ENCODE measurements around the gene PMEPA1.

The PMEPA1 gene

DNA sequence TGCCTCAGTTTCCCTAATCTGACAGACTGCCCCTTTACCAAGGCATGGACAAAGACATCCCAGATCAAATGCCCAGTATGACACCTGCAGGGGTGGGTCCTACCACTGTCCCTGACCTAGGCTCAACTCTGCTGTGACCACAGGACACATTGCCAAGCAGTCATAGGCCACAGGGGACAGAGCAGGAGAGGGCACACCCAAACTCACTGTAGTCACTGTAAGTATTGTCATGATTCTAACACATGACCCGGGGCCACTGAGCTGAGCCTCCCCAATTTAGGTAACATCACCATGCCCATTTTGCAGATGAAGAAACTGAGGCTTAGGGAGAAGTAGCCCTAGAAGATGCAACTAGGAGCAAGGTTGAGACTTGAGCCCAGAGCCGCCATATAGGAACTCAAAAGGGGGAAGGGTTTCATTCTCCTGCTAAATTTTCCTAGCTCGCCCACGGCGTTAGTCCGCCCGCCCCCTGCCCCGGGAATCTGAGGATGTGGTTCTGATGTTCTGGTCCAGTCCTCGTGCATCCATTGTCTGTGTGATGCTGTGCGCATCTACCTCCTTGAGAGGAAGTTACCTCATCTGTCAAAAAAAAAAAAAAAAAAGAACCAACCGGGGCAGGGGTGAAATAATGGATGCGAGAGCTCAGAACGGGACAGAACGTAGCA, 44.8 kb downstream of the PMEPA1 start:
- TF ChIP-seq SUZ12 (IDR thresholded peaks at IDR 0.05; ENCODE audit: extremely low read depth, insufficient read depth, insufficient read length) (no peak), ZNF274 (IDR thresholded peaks at IDR 0.05; ENCODE audit: low read depth, low read length) (no peak), YY1 (IDR thresholded peaks at IDR 0.05; ENCODE audit: insufficient read depth, insufficient read length) (no peak)
- Histone ChIP-seq H3K36me3 (ENCODE audit: insufficient read depth, insufficient read length, low read length) (peaks cover 41% of the 10 kb centered on the region), H3K27me3 (ENCODE audit: insufficient read depth, insufficient read length) (no peaks in the 10 kb centered on the region), H3K9ac (ENCODE audit: insufficient read length, low read depth) (no peak overlapping the region), H3K4me3 (ENCODE audit: insufficient read length, low read depth) (no peak overlapping the region), H3K4me1 (ENCODE audit: insufficient read depth, insufficient read length) (peaks cover 19% of the 10 kb centered on the region), H3K9me3 (ENCODE audit: insufficient read depth, low read length) (no peaks in the 10 kb centered on the region)
- DNase-seq (ENCODE audit: low read depth, low spot score), result no peak

DNA sequence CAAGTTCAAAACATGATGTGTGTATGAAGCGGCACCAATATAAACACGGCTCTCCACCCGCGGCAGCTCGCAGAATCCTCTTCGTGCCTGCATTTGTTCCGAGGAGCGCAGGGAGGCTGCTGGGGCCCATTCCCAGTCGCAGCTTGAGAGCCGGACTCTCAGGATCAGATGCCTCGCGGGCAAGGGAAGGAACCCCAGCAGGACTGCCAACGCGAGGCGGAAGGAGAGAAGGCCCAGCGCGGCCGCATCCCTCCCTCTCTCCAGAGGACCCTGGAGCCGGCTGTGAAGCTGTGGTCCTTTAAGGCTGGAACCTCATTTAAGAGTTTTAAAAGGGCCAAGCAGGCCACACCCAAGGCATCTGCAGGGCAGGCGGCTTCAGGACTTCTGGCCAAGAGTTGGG, 45.3 kb downstream of the PMEPA1 start:
- Histone ChIP-seq H3K9ac (ENCODE audit: insufficient read length, low read depth) (no peak overlapping the region), H3K4me3 (ENCODE audit: insufficient read length, low read depth) (no peak overlapping the region), H3K9me3 (ENCODE audit: insufficient read depth, low read length) (no peaks in the 10 kb centered on the region), H3K36me3 (ENCODE audit: insufficient read depth, insufficient read length, low read length) (peaks cover 45% of the 10 kb centered on the region), H3K4me1 (ENCODE audit: insufficient read depth, insufficient read length) (peaks cover 19% of the 10 kb centered on the region), H3K27me3 (ENCODE audit: insufficient read depth, insufficient read length) (no peaks in the 10 kb centered on the region)
- DNase-seq (ENCODE audit: low read depth, low spot score), result no peak
- no peak for TF ChIP-seq YY1 (IDR thresholded peaks at IDR 0.05; ENCODE audit: insufficient read depth, insufficient read length)
- no peak for TF ChIP-seq ZNF274 (IDR thresholded peaks at IDR 0.05; ENCODE audit: low read depth, low read length)
- no peak for TF ChIP-seq SUZ12 (IDR thresholded peaks at IDR 0.05; ENCODE audit: extremely low read depth, insufficient read depth, insufficient read length)

DNA sequence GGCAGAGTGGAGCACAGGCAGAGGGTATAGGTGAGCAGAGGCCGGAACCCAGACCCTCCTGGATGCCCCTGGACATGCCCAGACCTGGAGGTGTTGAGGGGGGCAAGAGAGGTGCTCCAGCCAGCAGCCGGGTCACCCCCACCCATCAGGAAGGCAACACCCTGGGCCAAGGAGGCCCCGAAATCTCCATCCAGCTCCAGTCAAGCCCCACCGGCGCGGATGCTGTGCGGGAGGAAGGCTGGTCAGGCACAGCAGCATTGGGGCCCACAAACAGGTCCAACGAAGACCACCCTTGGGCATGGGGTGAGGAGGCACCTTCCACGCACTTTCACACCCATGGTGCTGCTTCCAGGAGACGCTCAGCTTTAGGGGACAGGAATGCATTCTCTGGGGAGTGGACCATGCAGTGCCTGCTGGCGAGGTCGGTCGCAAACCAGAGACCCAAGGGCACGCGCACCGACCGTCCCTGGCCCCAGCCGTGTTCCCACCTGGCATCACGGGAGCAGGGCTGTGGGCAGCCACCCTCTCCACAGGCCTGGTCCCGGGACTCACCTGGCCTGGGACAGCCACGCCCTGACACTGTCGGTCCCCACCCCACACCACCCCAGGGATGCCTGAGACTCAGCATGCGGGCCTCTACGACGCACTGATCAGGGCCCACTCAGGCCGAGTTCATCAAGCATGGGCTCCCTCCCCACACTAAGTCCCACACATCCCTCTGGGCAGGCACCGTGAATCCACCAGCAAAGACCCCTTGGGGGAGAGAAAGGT, 45.9 kb downstream of the PMEPA1 start:
- peaks cover 19% of the 10 kb centered on the region for H3K4me1 ChIP-seq (ENCODE audit: insufficient read depth, insufficient read length)
- no peak overlapping the region for H3K9ac ChIP-seq (ENCODE audit: insufficient read length, low read depth)
- DNase-seq (ENCODE audit: low read depth, low spot score), result no peak
- H3K36me3 ChIP-seq (ENCODE audit: insufficient read depth, insufficient read length, low read length), result peaks cover 50% of the 10 kb centered on the region
- TF ChIP-seq ZNF274 (IDR thresholded peaks at IDR 0.05; ENCODE audit: low read depth, low read length) (no peak), SUZ12 (IDR thresholded peaks at IDR 0.05; ENCODE audit: extremely low read depth, insufficient read depth, insufficient read length) (no peak), YY1 (IDR thresholded peaks at IDR 0.05; ENCODE audit: insufficient read depth, insufficient read length) (no peak)
- no peak overlapping the region for H3K4me3 ChIP-seq (ENCODE audit: insufficient read length, low read depth)
- H3K9me3 ChIP-seq (ENCODE audit: insufficient read depth, low read length), result no peaks in the 10 kb centered on the region
- H3K27me3 ChIP-seq (ENCODE audit: insufficient read depth, insufficient read length), result no peaks in the 10 kb centered on the region

DNA sequence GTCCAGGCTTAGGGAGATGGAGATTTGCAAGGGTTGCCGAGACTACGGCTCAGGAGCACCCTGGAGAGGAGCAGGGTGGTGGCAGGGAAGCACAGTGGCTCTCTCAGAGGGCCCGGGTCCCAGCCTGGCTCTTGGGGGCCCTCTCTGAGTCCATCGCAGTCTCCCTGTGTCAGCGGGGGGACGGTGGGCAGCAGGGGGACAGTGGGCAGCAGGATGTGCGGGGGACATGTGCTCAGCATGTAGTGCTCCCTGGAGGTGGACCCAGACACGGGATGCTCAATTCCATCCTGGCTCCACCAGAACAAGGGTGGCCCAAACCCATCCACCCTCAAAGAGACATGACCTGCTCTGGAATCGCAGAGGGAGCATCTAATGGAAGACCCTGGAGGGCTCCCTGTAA, 46.6 kb downstream of the PMEPA1 start:
- DNase-seq (ENCODE audit: low read depth, low spot score), result no peak
- peaks cover 16% of the 10 kb centered on the region for H3K4me1 ChIP-seq (ENCODE audit: insufficient read depth, insufficient read length)
- peaks cover 56% of the 10 kb centered on the region for H3K36me3 ChIP-seq (ENCODE audit: insufficient read depth, insufficient read length, low read length)
- H3K27me3 ChIP-seq (ENCODE audit: insufficient read depth, insufficient read length), result no peaks in the 10 kb centered on the region
- TF ChIP-seq YY1 (IDR thresholded peaks at IDR 0.05; ENCODE audit: insufficient read depth, insufficient read length) (no peak), SUZ12 (IDR thresholded peaks at IDR 0.05; ENCODE audit: extremely low read depth, insufficient read depth, insufficient read length) (no peak), ZNF274 (IDR thresholded peaks at IDR 0.05; ENCODE audit: low read depth, low read length) (no peak)
- H3K4me3 ChIP-seq (ENCODE audit: insufficient read length, low read depth), result no peak overlapping the region
- H3K9me3 ChIP-seq (ENCODE audit: insufficient read depth, low read length), result no peaks in the 10 kb centered on the region
- no peak overlapping the region for H3K9ac ChIP-seq (ENCODE audit: insufficient read length, low read depth)

DNA sequence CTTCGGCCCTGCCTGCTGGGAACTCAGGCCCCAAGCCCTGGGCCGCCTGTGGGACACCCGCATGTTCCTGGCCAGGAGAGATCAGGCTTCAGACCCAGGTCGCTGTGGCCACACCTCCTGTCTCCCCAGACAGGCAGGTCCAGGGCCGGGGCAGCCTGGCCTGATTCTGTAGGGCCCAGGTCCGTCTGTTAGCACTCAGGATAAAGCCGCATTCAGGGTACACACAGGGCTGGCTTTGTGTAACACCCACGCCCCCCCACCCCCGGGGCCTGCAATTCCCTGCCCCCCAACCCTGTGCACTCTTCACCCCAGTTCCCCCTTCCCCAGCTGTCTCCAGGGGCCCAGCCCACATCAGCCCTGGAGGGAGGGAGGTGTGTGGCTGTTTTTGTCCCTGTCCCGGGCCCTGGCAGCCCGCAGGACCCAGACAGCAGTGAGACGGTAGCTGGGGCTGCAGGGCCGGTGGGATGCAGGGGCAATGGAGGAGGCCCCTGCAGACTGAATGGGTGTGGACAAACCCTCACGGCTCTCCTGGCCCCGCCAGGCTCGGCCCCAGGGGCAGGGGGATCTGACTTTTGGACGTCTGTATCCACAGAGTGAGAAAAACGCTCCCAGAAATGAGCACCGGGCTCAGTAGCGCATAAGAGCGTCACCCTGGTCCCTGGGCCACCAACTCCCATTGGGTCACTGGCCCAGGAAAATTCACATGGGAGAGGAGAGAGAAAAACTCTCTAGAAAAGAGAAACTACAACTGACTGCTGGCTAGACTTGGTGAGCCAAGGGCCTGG, 47.2 kb downstream of the PMEPA1 start:
- Histone ChIP-seq H3K9me3 (ENCODE audit: insufficient read depth, low read length) (no peaks in the 10 kb centered on the region), H3K4me1 (ENCODE audit: insufficient read depth, insufficient read length) (peaks cover 13% of the 10 kb centered on the region), H3K9ac (ENCODE audit: insufficient read length, low read depth) (peak overlapping the region; percentile 32), H3K27me3 (ENCODE audit: insufficient read depth, insufficient read length) (no peaks in the 10 kb centered on the region), H3K36me3 (ENCODE audit: insufficient read depth, insufficient read length, low read length) (peaks cover 62% of the 10 kb centered on the region), H3K4me3 (ENCODE audit: insufficient read length, low read depth) (no peak overlapping the region)
- DNase-seq (ENCODE audit: low read depth, low spot score), result no peak
- TF ChIP-seq SUZ12 (IDR thresholded peaks at IDR 0.05; ENCODE audit: extremely low read depth, insufficient read depth, insufficient read length), result no peak
- TF ChIP-seq ZNF274 (IDR thresholded peaks at IDR 0.05; ENCODE audit: low read depth, low read length), result no peak
- TF ChIP-seq YY1 (IDR thresholded peaks at IDR 0.05; ENCODE audit: insufficient read depth, insufficient read length), result no peak

DNA sequence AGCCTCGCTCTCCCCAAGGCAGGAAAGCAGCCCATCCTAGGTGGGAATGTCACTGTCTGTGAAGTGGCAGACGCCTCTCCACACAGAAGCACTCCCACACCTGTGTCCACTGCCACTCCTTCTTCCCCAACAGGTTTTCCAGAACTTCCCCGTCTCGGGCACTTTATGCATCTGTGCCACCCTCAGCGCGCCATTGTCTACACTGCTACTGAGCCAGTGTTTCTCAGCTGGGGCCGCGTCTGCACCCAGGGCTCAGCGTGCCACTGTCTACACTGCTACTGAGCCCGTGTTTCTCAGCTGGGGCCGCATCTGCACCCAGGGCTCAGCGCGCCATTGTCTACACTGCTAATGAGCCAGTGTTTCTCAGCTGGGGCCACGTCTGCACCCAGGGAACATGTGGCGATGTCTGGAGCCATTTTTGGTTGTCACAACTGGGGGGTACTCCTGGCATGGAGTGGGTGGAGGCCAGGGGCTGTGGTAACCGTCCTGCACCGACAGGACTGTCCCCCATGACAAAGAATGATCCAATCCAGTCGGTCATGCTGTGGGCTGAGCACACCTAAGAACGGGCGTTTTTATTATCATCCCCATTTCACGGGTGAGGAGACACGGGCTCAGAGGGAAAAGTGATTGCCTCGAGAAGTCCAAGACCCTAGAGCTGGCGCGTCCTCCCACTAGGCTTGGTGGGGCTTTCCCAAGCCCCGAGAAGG, 47.9 kb downstream of the PMEPA1 start:
- no peak overlapping the region for H3K4me3 ChIP-seq (ENCODE audit: insufficient read length, low read depth)
- H3K4me1 ChIP-seq (ENCODE audit: insufficient read depth, insufficient read length), result peaks cover 12% of the 10 kb centered on the region
- TF ChIP-seq SUZ12 (IDR thresholded peaks at IDR 0.05; ENCODE audit: extremely low read depth, insufficient read depth, insufficient read length), result no peak
- TF ChIP-seq YY1 (IDR thresholded peaks at IDR 0.05; ENCODE audit: insufficient read depth, insufficient read length), result no peak
- TF ChIP-seq ZNF274 (IDR thresholded peaks at IDR 0.05; ENCODE audit: low read depth, low read length), result no peak
- peaks cover 64% of the 10 kb centered on the region for H3K36me3 ChIP-seq (ENCODE audit: insufficient read depth, insufficient read length, low read length)
- no peaks in the 10 kb centered on the region for H3K27me3 ChIP-seq (ENCODE audit: insufficient read depth, insufficient read length)
- H3K9me3 ChIP-seq (ENCODE audit: insufficient read depth, low read length), result no peaks in the 10 kb centered on the region
- peak overlapping the region; percentile 32 for H3K9ac ChIP-seq (ENCODE audit: insufficient read length, low read depth)
- DNase-seq (ENCODE audit: low read depth, low spot score), result no peak

Measured in NT2/D1 (cell line).